Astrocyte of the spinal cord (primary cell): ENCODE results near the gene AXL.

Source experiments
- DNase-seq: peaks from one replicate; pipeline ENCODE4 v3.0.0; 2011; ENCODE audit warnings: low read depth, low spot score
- H3K4me3 ChIP-seq: 2 replicates; pipeline ENCODE4 v1.5.1; 2011; ENCODE audit warnings: low read depth, mild to moderate bottlenecking, low read length, moderate library complexity
- in situ Hi-C: cut with HindIII; loops from 2 replicates; pipeline ENCODE4 v1.10.0; 2017; ENCODE audit warnings: low sequenced_read_pairs
- TF ChIP-seq, protein P1 (sequence below): IDR thresholded peaks from 2 replicates; pipeline ENCODE4 v1.5.1; 2012; ENCODE audit warnings: low read depth, mild to moderate bottlenecking, low read length, inconsistent platforms

AXL gene

DNA sequence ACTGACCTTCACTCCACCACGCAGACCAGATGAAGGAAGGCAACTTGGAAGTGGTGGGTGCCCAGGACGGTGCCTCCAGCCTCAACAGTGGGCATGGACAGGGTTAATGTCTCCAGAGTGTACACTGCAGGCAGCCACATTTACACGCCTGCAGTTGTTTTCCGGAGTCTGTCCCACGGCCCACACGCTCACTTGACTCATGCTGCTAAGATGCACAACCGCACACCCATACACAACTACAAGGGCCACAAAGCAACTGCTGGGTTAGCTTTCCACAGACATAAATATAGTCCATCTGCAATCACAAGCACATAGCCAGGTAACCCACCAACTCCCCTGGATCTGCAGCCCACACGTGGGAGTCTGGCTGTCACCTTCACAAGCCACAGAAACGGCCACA lies 12.6 kb upstream of the AXL start:
- TF ChIP-seq, protein P1, sequence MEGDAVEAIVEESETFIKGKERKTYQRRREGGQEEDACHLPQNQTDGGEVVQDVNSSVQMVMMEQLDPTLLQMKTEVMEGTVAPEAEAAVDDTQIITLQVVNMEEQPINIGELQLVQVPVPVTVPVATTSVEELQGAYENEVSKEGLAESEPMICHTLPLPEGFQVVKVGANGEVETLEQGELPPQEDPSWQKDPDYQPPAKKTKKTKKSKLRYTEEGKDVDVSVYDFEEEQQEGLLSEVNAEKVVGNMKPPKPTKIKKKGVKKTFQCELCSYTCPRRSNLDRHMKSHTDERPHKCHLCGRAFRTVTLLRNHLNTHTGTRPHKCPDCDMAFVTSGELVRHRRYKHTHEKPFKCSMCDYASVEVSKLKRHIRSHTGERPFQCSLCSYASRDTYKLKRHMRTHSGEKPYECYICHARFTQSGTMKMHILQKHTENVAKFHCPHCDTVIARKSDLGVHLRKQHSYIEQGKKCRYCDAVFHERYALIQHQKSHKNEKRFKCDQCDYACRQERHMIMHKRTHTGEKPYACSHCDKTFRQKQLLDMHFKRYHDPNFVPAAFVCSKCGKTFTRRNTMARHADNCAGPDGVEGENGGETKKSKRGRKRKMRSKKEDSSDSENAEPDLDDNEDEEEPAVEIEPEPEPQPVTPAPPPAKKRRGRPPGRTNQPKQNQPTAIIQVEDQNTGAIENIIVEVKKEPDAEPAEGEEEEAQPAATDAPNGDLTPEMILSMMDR, result no peak
- no peak overlapping the region for H3K4me3 ChIP-seq
- DNase-seq, result no peak
- in situ Hi-C loops, result no loop called here

DNA sequence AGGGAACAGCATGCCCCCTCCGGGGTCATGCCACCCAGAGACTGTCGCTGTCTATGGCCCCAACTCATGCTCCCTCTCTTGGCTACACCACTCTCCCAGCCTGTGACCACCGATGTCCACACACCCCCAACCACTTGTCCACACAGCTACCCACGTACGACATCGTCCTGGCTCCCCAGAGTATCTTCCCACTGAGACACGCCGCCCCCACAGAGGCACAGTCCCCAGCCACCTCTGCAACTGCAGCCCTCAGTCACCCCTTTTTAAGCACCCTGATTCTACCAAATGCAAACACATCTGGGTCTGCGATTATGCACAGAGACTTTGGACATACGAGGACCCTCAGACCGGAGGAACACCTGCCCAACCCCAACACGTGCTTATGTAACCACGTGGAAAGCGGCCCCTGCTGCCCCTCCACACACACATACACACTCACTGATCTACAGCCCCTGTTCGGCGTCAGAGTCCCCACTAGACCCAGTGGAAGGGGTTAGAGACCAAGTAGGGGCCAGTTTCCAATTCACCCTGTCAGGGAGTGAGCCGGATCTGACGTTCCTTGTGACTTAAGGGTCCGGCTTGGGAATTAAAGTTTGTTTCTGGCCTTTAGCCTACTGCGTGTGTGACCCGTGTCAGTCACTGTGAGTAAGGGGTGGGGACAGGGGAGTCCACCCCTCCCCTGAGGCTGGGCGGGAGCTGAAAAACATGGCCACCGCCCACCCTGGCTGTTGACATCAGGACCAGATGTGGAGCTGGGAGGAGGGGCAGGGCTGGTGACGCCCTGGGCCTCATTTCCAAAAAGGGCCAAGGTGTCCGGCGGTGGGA lies 11.9 kb upstream of the AXL start:
- in situ Hi-C loops, result no loop called here
- TF ChIP-seq, protein P1, result no peak
- no peak overlapping the region for H3K4me3 ChIP-seq
- no peak for DNase-seq

DNA sequence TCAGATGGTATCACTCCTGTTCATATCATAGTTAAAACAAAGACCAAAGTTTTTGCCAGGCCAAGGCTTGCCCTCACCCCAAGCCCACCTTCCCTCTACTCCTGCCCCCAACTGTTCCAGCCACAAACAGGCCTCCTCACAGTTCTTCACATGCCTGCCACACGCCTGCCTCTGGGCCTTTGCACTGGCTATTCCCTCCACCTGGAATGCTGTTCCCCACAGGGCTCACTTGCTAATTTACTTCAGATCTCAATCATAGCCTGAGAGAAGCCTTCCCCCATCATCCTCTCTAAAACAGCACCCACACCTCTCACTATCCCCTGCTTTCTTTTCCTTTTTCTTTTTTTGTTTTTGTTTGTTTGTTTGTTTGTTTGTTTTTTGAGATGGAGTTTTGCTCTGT lies 4.9 kb upstream of the AXL start:
- in situ Hi-C loops, result no loop called here
- TF ChIP-seq, protein P1, result no peak
- H3K4me3 ChIP-seq, result no peak overlapping the region
- DNase-seq, result no peak

DNA sequence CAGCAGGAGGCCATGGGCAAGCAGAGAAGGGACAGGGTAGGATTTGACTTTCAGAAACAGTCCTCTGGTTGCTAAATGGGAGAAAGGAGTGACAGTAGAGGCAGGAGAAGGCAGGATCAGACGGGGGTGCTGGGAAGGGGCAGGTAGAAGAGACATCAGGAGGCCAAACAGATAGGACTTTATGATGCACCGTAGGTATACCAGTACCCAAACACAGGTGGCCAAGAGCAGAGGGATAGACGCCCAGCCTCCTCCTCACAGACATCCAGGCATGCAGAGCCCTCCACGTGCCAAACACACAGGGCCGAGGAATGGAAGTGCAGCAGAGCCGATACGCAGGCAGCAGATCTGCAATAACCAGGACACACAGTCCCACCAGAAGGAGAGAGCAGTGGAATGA lies 1.3 kb upstream of the AXL start:
- TF ChIP-seq, protein P1, result no peak
- in situ Hi-C loops, result no loop called here
- H3K4me3 ChIP-seq, result no peak overlapping the region
- no peak for DNase-seq

DNA sequence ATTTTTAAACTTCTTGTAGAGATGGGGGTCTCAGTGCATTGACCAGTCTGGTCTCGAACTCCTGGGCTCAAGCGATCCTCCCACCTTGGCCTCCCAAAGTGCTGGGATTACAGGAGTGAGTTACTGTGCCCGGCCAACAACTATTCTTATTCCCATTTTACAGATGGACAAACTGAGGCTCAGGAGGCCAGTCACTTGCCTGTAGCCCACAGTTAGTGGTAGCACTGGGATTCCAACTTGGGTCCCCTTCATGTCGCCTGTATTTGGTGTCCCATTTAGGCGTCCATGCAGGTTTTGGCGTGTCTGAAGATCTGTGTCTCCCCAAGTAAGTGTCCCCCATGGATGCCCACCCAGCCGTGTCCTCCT lies 791 bp upstream of the AXL start:
- peak overlapping the region; percentile 86 for H3K4me3 ChIP-seq
- no peak for DNase-seq
- TF ChIP-seq, protein P1, result no peak
- in situ Hi-C loops, result no loop called here

DNA sequence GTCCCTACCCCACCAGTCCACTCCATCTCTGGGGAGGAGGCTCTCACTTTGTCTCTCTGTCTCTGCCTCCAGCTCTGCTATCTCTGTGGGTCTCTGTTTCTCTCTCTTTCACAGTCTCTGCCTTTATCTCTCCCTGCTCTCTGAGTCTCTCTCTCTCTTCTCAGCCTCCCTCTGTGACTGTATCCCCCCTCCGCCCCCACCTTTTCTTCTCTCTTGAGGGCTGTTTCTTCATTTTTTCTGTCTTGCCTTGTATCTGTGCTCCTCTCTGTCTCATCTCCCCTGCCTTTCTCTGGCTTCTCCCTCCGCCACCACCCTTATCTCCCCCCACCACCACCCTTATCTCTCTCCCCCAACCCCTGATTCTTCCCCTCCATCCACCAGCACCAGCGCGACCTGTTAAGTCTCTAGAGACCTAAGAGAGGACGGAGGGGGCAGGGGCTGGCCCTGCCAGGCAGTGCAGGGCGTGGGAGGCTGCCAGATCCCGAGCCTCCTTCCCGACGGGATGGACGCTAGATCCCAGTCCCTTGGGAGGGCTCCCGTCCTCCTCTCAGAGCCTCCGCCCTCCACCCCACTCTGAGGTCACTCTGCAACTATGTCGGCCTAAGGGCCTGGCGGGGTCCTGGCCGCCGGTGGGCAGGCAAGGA lies 1.0 kb downstream of the AXL start:
- in situ Hi-C loops, result no loop called here
- H3K4me3 ChIP-seq, result peak overlapping the region; percentile 86
- TF ChIP-seq, protein P1, result no peak
- peak; percentile 53 for DNase-seq
